GM20000 (cell line): ENCODE measurements around the gene LRP1.

Source experiments
- DNase-seq: peaks from one replicate; pipeline ENCODE4 v3.0.0; 2012; ENCODE audit warnings: low spot score
- TF ChIP-seq, protein P1 (sequence below): IDR thresholded peaks from 2 replicates; pipeline ENCODE4 v1.5.1; 2012; ENCODE audit warnings: mild to moderate bottlenecking, control low read depth; ENCODE audit errors: extremely low read depth, missing control alignments

Gene LRP1

DNA sequence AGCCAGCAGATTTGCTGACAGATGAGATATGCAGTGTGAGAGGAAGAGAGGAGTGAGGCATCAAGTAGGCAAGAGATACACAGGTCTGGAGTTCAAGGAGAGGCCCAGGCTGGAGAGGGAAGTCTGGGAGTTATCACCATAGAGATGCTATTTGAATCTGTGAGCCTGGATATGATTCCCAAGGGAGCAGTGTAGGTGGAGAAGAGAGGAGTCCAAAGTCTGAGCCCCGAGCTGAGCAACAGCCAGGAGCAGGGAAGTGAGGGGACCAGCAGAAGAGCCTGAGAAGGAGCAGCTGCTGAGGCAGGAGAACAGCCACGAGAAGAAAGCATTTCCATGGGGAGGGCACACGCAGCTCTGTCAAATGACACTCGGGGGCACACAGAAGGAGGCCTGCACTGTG is 68.2 kb downstream of the LRP1 start:
- TF ChIP-seq, protein P1, sequence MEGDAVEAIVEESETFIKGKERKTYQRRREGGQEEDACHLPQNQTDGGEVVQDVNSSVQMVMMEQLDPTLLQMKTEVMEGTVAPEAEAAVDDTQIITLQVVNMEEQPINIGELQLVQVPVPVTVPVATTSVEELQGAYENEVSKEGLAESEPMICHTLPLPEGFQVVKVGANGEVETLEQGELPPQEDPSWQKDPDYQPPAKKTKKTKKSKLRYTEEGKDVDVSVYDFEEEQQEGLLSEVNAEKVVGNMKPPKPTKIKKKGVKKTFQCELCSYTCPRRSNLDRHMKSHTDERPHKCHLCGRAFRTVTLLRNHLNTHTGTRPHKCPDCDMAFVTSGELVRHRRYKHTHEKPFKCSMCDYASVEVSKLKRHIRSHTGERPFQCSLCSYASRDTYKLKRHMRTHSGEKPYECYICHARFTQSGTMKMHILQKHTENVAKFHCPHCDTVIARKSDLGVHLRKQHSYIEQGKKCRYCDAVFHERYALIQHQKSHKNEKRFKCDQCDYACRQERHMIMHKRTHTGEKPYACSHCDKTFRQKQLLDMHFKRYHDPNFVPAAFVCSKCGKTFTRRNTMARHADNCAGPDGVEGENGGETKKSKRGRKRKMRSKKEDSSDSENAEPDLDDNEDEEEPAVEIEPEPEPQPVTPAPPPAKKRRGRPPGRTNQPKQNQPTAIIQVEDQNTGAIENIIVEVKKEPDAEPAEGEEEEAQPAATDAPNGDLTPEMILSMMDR, result no peak
- DNase-seq, result no peak

DNA sequence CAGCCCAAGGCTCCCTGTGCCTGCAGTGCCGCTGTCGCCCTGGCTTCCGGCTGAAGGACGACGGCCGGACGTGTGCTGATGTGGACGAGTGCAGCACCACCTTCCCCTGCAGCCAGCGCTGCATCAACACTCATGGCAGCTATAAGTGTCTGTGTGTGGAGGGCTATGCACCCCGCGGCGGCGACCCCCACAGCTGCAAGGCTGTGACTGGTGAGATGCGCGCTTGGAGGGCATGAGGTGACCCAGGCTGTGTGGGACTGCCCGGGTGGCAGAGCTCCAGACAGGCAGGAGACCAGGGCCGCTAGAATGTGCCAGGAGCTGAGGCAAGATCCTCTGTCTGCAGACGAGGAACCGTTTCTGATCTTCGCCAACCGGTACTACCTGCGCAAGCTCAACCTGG is 68.7 kb downstream of the LRP1 start:
- DNase-seq, result no peak
- TF ChIP-seq, protein P1, result no peak

DNA sequence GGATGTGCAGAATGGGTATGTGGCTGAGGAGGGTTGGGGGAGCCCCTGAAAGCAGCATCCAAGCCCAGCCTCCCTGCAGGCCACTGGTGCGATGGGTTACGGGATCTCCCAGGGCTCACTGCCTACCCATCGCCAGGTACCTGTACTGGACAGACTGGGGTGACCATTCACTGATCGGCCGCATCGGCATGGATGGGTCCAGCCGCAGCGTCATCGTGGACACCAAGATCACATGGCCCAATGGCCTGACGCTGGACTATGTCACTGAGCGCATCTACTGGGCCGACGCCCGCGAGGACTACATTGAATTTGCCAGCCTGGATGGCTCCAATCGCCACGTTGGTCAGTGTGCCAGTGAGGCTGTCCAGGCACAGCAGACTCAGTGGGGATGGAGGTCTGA is 70.0 kb downstream of the LRP1 start:
- TF ChIP-seq, protein P1, result no peak

DNA sequence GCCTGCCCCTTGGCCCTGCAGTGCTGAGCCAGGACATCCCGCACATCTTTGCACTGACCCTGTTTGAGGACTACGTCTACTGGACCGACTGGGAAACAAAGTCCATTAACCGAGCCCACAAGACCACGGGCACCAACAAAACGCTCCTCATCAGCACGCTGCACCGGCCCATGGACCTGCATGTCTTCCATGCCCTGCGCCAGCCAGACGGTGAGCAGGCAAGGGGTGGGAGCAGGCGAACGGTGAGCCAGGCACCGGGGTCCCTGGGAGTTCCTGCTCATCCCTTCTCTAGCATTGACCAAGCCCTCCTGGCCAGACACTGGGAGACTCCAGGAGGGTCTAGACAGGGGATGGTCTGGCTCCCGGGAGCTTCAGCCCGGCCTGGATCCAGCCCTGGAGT is 70.9 kb downstream of the LRP1 start:
- no peak for DNase-seq
- TF ChIP-seq, protein P1, result no peak

More for the DNA sequence above, 70.0 kb downstream of the LRP1 start:
- DNase-seq, result no peak

DNA sequence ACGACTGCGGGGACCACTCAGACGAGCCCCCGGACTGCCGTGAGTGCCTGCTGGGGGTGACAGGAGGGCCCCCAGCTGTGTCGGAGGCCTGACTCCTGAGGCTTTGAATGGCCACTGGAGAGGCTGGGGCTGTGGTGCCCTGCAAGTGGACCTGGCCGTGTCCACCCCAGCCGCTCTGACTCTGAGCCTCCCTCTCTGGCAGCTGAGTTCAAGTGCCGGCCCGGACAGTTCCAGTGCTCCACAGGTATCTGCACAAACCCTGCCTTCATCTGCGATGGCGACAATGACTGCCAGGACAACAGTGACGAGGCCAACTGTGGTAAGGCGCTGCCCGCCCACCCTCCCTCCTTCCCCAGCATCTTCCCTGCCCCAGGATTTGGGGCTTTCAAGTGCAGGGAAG is 72.2 kb downstream of the LRP1 start:
- TF ChIP-seq, protein P1, result no peak

DNA sequence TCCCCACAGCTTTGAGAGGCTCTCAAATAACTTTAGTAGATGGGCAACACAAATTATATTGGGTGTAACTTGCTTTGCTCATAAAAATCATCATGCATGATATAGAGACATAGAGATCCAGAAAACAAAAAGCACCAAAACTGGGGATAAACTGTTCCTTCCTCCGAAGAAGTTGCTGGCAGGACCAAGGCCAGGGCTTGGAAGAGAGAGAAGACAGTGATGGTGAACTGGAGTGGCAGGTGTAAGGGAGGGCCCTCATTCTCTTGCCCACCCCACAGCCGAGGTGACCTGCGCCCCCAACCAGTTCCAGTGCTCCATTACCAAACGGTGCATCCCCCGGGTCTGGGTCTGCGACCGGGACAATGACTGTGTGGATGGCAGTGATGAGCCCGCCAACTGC is 72.9 kb downstream of the LRP1 start:
- no peak for DNase-seq
- TF ChIP-seq, protein P1, result no peak

More for the DNA sequence above, 72.2 kb downstream of the LRP1 start:
- DNase-seq, result no peak

DNA sequence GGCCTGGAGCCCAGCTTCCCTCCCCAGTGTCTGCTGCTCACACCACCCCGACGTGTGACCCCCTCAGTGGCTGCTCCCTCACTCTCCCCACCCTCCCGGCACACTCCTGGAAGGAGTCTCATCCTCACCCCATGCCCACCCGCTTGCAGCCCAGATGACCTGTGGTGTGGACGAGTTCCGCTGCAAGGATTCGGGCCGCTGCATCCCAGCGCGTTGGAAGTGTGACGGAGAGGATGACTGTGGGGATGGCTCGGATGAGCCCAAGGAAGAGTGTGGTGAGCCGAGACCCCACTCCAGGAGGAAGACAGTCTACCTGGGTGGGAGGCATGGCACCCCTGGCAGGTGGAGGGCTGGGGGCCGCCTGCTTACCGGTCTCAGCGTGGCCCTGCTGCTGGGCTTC is 73.3 kb downstream of the LRP1 start:
- TF ChIP-seq, protein P1, result no peak
- no peak for DNase-seq
